ENCODE results near the gene TBP.
"Not testable (repeated sequence)": the region's sequence is repeated elsewhere in the genome, so short reads cannot be mapped to it uniquely, and the experiment has no call there.

- TF ChIP-seq CTCF (conservative IDR thresholded peaks at IDR 0.05; ENCODE audit: low read depth, low read length); EZH2 (IDR thresholded peaks at IDR 0.05; ENCODE audit: low read length, unreplicated experiment); EZH2phosphoT487 (IDR thresholded peaks at IDR 0.05; ENCODE audit: borderline replicate concordance, low read length): not testable (repeated sequence)
Observed at GRCh38 chr6:170616020-170616554, 61.9 kb downstream of the TBP start.
